ENCODE measurements around the gene IL22RA2.

The IL22RA2 gene

DNA sequence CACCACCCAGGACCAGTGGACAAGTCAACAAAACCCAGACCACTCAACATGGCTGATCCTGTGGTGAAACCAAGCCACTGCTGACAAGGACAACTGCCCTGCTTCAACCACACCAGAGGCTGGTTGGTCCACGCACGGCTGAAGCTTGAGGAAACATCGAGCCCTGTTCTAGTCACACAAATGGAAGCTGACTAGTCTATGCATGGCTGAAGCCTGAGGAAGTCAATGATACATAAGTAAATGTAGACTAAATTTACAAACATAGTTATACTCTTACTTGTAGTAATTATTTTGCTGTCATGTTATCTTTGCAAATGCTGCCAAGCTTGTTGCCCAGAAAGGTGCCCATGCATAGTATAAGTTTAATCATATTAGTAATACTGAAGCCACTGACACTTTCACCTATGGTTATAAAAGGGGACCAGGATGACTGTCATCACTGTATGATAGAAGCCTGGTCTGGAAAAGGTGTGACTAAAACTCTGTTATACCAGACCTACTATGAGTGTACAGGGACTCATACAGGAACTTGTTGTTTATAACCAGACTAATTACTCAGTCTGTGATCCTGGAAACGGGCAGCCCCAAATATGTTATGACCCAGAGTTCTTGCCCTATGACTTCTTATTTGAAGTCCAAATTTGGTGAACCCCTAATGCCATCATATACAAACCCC, 5.6 kb downstream of the IL22RA2 start:
- no peak for DNase-seq (ENCODE audit: low read depth in 2 of 2)

DNA sequence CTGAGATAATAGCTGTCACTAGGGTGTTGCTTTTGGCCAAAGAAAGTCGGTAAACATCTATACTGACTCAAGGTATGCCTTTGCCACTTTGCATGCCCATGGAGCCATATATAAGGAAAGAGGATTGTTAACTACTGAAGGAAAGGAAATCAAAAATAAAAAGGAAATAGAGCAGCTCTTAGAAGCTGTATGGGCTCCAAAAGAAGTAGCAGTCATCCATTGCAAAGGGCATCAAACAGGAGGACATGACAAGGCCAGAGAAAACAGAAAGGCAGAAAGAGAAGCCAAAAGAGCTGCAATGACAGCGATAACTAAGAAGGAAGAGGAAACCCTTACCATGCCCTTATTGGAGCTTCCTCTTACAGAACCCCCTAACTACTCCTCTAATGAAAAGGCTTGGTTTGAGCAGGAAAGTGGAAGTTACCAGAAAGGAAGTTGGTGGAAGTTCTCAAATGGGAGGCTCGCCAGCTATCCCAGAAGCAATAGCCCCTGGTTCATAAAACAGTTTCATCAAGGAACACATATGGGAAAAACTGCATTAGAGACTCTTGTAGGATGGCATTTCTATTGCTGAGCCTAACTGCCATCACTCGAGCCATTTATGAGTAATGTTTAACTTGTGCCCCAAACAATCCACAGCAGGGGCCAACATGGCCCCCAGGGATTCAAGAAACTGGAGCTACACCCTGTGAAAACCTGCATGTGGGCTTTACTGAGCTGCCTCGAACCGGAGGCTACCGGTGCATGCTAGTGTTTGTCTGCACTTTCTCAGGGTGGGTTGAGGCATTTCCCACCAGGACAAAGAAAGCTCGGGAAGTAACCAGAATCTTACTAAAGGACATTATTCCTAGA, 7.0 kb downstream of the IL22RA2 start:
- no peak for DNase-seq (ENCODE audit: low read depth in 2 of 2)

DNA sequence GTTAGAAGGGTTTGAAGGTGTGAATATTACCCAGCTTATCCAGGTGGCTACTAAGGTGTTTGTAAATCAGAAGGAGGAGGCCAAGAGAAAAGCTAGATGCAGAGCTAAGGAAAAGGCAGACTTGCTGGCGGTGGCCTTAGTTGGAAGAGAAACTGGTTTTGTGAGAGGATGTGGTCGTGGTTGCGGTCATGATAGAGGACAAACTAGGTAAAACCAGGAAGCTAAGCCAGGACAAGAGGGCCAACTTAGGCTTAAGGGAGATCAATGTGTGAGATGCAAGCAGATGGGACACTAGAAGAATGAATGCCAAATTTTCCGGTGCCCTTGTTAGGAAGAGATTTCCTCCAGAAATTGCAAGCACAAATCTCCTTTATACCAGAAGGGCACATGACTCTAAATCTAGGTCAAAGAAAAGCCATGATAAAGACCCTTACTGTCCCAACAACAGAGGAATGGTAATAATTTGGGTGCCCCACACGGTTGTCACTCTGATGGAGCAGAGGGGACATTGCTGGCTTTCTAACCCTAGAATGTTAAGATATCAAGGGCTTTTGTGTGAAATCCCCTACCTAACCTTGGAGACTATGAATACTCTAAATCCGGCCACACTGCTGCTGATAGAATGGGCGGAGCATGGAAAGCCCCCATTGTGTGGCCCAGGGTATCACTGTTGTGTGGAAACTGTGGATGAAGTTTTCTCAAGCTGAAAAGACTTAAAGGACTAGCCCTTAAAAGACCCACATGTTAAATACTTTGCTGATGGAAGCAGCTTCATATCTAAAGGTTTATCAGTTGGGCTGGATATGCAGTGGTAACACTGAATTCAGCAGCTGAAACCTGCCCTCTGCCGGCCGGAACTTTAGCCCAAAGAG, 7.8 kb downstream of the IL22RA2 start:
- DNase-seq (ENCODE audit: low read depth in 2 of 2) = peak in 1 of 2 donors; percentile 7

DNA sequence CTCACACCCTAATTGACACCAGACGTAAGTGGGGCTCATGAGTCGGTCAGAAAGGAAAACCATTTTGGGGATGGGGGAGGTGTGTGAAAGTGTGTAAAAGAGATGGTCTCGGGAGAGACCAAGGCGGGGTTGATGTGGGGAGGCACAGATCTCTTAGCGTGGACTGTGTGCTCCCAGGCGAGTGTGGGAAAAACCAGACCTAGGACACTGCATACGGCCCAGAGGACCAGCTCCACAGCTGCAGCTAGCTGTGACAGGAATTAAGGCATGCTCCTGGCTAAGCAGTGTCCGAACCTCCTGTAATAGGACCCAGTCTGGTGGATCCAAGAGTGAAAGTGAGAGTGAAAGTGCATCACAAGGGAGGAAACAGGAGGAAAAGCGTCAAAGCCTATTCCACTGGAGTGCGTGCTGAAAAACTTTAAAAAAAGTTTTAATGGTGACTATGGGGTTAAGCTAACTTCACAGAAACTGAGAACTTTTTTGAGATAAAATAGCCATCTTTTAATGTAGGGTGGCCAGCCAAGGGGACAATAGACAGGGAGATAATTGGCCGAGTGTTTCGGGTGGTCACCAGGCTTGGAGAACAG, 9.6 kb downstream of the IL22RA2 start:
- no peak for DNase-seq (ENCODE audit: low read depth in 2 of 2)

DNA sequence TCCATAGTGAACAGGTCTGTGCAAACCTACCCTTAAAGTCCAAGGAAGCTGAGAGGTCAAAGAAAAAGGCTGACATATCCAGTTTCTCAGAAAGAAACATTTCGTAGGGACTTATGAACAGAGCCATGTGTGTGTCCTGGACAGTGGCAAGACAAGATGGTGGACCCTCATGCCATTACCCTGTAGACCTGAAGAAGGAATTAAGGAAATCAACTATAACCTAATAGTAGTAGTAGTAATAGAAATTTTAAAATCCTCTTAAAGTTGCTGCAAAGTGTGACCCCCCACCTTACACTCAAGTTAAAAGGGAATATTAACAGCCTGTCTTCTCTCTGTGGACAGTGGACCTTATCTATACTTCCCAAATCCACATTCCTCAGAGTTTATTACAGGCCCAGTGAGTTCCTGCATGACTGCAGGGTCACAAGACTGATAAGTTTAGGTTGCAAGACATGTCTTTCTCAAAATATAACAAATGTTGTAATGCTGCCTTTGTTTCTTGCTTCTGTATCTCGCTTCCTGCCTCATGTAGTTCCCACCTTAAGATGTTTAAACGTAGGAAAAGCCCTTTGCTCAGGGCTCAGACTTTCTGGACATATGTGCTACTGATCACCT, 10.6 kb downstream of the IL22RA2 start:
- DNase-seq (ENCODE audit: low read depth in 2 of 2) = no peak

DNA sequence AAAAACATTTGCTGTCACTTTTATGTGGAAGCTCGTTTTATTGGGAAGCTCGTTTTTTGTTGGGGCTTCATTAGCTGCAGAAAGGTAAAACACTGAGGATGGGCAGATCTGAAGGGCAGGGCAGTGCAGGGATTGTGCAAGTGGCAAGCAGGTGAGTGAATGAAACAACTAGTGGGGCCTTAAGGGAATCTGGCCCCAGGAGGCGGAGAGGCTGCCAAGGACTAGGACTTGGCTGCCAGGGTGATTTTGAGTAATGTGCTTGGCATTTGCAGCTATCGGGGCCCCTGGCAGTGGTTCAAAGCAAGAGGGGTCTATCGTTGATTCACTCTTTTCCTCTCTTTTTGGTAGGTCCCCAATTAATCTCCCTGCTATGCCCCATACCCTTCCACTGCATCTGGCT, 11.5 kb downstream of the IL22RA2 start:
- no peak for DNase-seq (ENCODE audit: low read depth in 2 of 2)

DNA sequence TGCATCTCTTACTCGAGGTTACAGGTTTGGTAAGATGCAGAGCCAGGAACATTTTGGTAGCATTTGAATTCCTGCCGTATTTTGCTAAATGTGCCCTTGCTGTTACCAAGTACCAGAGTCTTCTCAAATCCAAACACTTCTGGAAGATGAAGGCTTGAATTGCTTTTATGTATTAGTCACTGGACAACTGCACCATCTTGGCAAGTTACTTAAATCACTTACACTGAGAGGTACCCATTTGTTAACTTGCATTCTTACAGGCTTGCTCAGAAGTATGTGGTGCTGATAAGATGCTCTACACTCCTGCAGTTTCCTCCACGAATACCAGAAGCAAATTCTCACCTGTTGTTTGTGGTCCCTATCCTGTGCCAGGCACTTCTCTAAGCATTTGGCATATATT, 12.7 kb downstream of the IL22RA2 start:
- no peak for DNase-seq (ENCODE audit: low read depth in 2 of 2)

DNA sequence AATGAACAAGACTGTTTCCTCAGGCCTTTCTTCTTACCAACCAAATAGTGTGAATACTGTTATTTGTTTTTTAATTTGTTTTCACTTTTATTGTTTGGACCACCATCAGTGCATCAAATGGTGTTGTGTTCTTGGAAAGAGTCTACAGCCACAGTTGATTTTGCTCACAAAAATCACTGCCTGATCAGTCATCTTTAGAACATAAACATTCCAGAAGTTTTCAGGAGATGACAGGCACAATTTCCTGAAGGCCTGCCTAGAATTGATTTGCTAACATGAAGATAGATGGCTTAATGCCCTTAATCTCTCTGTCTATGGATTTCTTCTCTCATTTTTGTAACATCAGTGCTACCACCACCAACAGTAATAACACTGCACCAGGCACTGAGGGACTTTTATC, 13.5 kb downstream of the IL22RA2 start:
- no peak for DNase-seq (ENCODE audit: low read depth in 2 of 2)

DNA sequence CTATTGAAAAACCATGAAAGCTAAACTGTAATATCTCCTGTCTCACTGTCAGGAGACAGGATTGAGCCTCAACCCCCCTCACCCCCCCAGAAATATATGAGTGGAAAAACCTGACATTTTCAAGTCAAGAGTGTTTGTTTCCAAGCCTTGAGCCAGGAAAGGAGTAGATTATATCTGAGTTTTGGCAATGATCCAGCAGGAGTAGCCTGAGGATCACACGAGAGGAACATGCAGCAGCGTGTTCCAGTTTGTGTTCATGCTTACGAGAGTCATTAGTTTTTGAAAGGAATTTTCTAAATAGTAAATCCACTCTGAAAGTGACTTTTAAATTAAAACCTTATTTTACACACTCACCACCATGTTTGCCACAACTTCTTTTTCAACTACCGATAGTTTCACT, 15.8 kb downstream of the IL22RA2 start:
- no peak for DNase-seq (ENCODE audit: low read depth in 2 of 2)

DNA sequence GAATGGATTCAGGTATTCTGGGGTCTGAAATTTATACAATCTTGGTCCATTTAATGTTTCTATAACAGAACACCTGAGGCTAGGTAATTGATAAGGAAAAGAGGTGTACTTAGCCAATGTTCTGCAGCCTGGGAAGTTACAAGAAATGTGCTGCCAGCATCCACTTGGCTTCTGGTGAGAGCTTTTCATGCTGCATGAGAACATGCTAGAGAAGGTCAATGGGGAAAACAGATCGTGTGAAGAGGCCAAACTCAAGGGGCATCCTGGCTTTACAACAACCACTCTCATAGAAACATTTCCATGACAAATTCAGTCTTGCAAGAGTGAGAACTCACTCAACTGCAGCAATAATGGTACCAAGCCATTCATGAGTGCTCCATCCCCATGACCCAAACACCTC, 16.8 kb downstream of the IL22RA2 start:
- DNase-seq (ENCODE audit: low read depth in 2 of 2) = no peak

DNA sequence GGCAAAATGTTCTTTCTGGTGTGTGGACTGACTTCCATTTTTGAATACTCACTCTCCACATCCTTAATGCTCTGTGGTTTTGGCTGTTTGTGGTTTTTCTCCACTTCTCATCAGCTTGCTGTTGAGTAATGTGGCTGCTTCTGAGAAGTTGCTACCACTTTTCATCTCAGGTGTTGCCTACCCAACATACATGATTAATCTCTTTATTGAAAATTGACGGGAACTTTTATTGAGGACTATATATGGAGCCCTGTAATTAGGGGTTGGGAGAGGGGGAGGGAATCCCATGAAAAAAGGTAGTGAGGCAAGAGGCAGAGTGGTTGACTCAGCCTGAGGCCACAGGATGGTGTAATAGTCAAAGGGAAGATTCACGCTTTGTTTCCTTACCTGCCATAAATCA, 17.6 kb downstream of the IL22RA2 start:
- DNase-seq (ENCODE audit: low read depth in 2 of 2) = no peak

DNA sequence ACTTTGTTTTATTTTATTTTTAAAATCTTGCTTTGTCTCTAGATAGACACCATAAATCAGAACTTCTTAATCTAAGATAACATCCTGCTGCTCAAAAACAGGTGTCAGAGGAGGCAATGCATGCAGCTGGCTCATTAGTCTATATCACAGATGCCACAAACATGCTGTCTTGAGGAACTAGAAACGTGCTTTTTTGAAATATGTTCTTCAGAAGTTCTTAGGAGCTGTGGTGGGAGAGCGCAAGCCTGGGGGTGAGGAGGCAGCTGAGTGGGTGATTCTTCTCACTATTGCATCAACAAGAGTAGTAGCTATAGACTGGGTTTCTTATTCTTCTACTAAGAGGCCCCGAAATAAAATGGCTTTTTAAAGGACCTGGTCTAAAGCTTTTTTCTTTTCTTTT, 23.4 kb downstream of the IL22RA2 start:
- no peak for DNase-seq (ENCODE audit: low read depth in 2 of 2)

DNA sequence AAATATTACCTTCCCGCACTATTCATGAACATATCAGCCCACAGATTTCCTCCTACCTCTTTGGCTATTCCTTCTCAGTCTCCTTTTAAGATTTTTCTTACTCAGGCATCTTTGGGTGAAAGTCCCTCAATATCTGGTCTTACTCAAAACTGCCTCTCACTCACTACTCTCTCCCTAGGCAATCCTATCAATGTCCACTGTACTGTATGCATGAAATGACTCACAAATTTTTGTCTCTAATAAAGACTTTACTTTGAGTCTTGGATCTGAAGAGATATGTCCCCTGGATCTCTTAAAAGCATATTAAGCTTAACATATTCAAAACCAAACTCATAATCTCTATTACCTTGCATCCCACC, 24.4 kb downstream of the IL22RA2 start:
- DNase-seq (ENCODE audit: low read depth in 2 of 2) = no peak

DNA sequence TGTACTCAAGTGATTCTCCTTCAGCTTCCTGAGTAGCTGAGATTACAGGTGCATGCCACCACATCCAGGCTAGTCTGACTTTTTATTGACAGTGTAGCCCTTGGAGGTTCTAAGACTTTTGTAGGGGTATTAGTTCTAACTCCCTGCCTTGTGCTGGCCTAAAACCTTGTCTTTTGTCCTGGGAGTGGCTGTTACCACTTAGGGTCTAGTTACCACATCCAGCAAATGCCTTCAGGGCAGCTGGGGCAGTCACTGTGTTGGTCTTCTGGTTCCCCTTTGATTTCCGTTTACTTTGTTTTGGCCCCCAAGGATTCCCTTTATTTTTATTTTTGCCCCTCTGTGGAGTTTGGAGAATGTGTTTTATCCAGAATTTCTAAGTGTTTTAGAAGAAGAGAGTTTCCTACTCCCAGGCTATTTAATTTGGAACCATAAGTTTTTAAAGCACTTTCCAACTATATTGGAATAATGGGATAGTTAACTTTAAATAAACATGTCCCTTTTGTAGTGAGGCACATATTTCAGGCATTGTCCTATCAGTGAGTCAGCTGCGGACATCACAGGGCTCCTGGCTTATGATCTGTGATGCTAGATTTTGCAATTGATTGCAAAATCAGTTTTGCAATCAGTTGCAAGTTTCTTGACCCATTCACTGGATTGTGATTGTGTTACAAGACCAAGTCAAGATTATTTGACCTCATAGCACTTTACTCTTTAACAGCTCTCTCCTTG, 25.0 kb downstream of the IL22RA2 start:
- no peak for DNase-seq (ENCODE audit: low read depth in 2 of 2)

DNA sequence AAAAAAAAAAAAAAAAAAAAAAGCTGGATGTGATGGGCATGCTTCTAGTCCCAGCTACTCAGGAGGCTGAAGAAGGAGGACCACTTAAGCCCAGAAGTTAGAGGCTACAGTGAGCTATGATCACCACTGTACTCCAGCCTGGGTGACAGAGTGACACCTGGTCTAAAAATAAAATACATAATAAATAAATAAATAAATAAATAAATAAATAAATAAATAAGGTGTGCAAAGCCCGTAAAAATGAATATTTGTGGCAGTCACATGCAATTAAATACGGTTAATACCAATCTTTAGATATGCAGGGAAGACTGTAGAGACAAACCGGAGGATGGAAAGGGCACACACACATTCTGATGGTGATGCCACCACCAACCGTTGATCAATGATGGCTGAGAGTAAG, 26.2 kb downstream of the IL22RA2 start:
- DNase-seq (ENCODE audit: low read depth in 2 of 2) = no peak

DNA sequence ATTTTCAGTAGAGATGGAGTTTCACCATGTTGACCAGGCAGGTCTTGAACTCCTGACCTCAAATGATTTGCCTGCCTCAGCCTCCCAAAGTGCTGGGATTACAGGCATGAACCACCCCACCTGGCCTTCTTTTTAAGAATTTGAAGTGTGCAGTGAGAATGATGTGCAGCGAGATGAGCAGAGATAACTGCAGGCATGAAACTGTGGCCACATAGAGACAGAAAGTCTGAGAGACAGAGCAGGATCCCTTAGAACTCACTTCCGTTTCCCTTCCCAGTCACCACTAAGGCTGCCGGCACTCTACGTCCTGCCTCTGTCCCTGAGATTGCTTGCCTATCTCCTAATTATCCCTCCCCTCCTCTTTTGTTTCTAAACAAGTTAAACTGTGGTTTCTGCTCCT, 27.2 kb downstream of the IL22RA2 start:
- DNase-seq (ENCODE audit: low read depth in 2 of 2) = no peak

DNA sequence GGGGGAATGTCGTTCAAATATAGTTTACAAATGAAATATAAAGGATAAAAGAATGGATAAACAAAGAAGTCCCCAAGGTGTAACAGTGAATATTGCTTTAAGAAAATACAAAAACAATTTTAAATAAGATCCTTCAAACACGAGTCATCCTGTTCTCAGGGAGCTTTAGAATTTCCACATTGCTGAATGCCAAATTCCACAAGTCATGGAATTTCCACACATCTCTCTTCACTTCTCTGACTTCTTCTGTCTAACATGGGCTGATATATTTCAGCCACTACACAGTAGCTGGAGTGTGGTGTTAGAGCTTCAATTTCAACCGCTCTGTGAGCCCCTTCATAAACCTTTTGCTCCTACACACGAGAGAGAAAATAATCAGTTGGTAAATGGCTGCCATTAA, 28.0 kb downstream of the IL22RA2 start:
- DNase-seq (ENCODE audit: low read depth in 2 of 2) = no peak

DNA sequence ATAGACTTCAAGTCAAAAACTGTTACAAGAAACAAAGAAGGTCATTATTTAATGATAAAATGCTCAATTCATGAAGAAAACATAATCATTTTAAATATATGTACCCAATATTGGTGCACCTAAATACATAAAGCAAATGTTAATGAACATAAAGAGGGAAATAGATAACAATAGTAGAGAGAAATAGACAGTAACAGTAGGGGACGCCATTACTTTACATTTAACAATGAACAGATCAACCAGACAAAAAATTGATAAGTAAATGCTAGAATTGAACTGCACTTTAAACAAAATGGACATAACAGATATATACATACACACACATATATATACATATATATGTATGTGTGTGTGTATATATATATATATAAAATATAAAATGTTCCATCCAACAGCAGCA, 37.4 kb downstream of the IL22RA2 start:
- no peak for DNase-seq (ENCODE audit: low read depth in 2 of 2)

DNA sequence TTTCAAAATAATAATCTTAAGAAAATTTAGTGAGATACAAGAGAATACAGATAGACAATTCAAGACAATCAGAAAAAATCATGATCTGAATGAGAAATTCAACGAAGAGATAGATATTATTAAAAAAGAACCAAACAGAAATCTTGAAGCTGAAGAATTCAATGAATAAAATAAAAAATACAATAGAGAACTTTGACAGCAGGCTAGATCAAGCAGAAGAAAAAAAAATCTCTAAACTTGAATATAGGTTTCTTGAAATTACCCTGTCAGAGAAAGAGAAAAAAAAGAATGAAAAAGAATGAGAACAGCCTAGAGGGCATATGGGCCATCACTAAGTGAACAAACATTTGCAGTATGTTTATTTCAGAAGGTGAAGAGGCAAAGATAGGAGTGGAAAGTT, 39.0 kb downstream of the IL22RA2 start:
- DNase-seq (ENCODE audit: low read depth in 2 of 2) = no peak

DNA sequence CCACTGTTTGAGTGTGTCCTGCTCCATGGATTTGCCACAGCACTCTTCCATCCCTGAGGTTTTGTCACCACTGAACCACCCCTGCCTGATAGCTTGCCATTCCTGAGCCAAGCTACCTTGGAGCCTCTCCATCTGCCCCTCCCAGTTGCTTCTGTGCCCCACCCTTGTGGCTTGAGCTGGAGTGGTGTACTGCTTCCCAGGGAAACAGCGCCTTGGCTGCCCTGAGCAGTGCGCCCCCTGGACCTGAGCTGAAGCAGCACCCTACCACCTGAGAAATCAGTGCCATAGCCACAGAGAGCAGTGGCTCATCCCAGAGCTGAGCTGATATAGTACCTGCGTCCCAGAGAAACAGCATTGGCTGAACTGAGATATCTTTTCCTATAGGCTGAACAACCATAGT, 40.3 kb downstream of the IL22RA2 start:
- no peak for DNase-seq (ENCODE audit: low read depth in 2 of 2)

DNA sequence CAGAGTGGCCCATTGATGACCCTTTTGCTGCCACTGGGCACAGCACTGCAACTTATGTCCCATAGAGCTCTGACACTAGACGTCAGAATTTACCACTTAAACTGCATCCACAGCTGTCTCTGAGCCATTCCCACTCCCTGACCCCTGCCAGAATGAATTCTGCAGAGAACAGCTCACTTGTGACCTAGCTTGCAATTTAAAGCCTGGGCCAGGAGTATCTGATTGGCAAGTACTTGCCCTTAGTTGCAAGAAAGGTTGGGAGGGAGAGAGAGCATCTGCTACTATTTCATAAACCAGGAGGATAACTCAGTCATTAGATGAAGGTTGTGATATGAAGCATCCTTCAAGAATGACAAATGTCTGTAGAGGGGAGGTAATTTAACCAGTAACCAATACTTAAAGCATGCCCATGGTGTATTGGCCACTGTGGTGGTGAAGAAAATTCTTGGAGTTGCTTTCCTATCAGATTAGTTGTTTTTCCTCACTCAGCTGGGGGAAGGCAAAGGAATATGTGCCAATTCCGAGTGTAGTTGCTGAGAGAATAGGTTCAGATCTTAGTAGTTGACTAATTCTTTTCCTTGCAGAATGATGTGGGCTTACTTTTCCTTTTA, 46.5 kb downstream of the IL22RA2 start:
- no peak for DNase-seq (ENCODE audit: low read depth in 2 of 2)
